GM23338 (cell line): ENCODE results near the gene PRR22. TPM values are rescaled to one million over a fixed set of nuclear protein-coding genes. Genes with fewer than 3 reads are reported as not detected.

Experiments used
- EZH2 ChIP-seq: fragments of 200-600 bp; sonication (generic); IDR thresholded peaks from one replicate; pipeline ENCODE4 v1.8.0; 2017; ENCODE audit warnings: antibody characterized with exemption, mild to moderate bottlenecking, low read depth; ENCODE audit not compliant: unreplicated experiment
- JUNB ChIP-seq: IDR thresholded peaks from one replicate; pipeline ENCODE4 v1.6.1; 2016; ENCODE audit warnings: antibody characterized with exemption; ENCODE audit not compliant: unreplicated experiment
- REST ChIP-seq: IDR thresholded peaks from one replicate; pipeline ENCODE4 v1.6.1; 2018; ENCODE audit warnings: antibody characterized with exemption; ENCODE audit not compliant: unreplicated experiment
- ZNF462 ChIP-seq: fragments of 250-450 bp; sonication (Bioruptor Pico); IDR thresholded peaks from 2 replicates; pipeline ENCODE4 v1.5.0; 2020; ENCODE audit warnings: mild to moderate bottlenecking, moderate library complexity
- polyA plus RNA-seq: library from polyadenylated mRNA; unstranded; fragments of >200 nt; fragmentation: Nextera tagmentation; extraction: Ambion mirVana; gene quantifications from 2 replicates; pipeline ENCODE4 v1.2.1, GENCODE V29; 2016
- total RNA-seq: library from RNA; depleted of rRNA; stranded (reverse); fragments of >200 nt; shearing (Covaris generic); gene quantifications from 2 replicates; pipeline ENCODE4 v1.2.3, GENCODE V29; 2014
- TF ChIP-seq, protein P1 (sequence below): IDR thresholded peaks from 2 replicates; pipeline ENCODE4 v1.6.1; 2016; ENCODE audit warnings: antibody characterized with exemption

PRR22 gene
- total and polyA plus RNA-seq, 2 experiments from 2014 or later: 1.0 to 1.2 TPM

DNA sequence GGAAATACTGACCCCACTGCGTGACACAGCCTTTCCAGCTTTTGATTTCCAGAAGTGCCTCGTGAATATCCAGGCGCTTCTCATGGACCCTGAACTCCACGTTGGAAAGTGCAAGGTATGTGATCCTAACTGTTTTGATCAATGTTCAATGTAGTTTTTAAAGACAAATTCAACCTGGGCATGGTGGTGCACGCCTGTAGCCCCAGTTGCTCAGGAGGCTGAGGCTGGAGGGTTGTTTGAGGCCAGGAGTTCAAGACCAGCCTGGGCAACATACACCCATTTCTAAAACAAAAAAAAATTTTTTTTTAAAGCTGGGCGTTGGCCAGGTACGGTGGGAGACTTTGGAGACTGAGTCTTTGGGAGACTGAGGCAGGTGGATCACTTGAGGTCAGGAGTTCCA lies 32.8 kb downstream of the PRR22 start (continued):
- TF ChIP-seq ZNF462 (CRISPR knock-in tag) (no peak), REST (no peak), JUNB (no peak), EZH2 (no peak)
- TF ChIP-seq, protein P1, sequence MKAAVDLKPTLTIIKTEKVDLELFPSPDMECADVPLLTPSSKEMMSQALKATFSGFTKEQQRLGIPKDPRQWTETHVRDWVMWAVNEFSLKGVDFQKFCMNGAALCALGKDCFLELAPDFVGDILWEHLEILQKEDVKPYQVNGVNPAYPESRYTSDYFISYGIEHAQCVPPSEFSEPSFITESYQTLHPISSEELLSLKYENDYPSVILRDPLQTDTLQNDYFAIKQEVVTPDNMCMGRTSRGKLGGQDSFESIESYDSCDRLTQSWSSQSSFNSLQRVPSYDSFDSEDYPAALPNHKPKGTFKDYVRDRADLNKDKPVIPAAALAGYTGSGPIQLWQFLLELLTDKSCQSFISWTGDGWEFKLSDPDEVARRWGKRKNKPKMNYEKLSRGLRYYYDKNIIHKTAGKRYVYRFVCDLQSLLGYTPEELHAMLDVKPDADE: no peak
